ENCODE results near the gene PIEZO2.

GRCh38 chr18:11156978-11157377 lies 7.6 kb upstream of the PIEZO2 start:
- TF ChIP-seq CTCF (optimal IDR thresholded peaks at IDR 0.05 in 1 of 3, IDR thresholded peaks at IDR 0.05 in 1 of 3, conservative IDR thresholded peaks at IDR 0.05 in 1 of 3; ENCODE audit: extremely low read depth in 1 of 3, insufficient read depth in 2 of 3, low read length in 3 of 3) (no peak), EZH2 (IDR thresholded peaks at IDR 0.05; ENCODE audit: low read length) (no peak)

Data from keratinocyte (primary cell).